Hematopoietic multipotent progenitor cell treated with erythropoietin and hydrocortisone succinate and interleukin-3 and kit ligand, for 6 days (in vitro differentiated cells): Measurements from ENCODE around the gene RPP14.
A peak's percentile ranks its signal among the peaks of the same experiment; 100 is the strongest.

Experiments used
- DNase-seq: peaks from one replicate; pipeline ENCODE4 v3.0.0-alpha.2; 2015

Gene RPP14

GRCh38 chr3:58359621-58360020, 53.6 kb downstream of the RPP14 start:
- DNase-seq: no peak

- DNase-seq: no peak
These were observed 55.8 kb downstream of the RPP14 start for GRCh38 chr3:58361866-58362265.

- DNase-seq: peak; percentile 86
These were observed 60.7 kb downstream of the RPP14 start for GRCh38 chr3:58366699-58367098.

- no peak for DNase-seq
These were observed 63.0 kb downstream of the RPP14 start for GRCh38 chr3:58369038-58369437.
